ENCODE measurements around the gene AOX1. TPM values are rescaled to one million over a fixed set of nuclear protein-coding genes. Genes with fewer than 3 reads are reported as not detected.

Gene AOX1
- total RNA-seq, 4 donors from 2014 or later, result 47.2 to 144 (median 69.8) TPM

- Histone ChIP-seq H3K9me3 (no peaks in the 10 kb centered on the region), H3K4me1 (no peaks in the 10 kb centered on the region), H3K27ac (no peak overlapping the region), H3K36me3 (no peaks in the 10 kb centered on the region), H3K27me3 (no peaks in the 10 kb centered on the region), H3K4me3 (replicated peaks in 1 of 3) (no peak overlapping the region)
- no peak for DNase-seq
- WGBS, 2 donors, result 80% methylated on average over 3 of the region's 3 CpGs
- intact Hi-C loops (cut with DNase I), result no loop called here
- TF ChIP-seq POLR2A (IDR thresholded peaks at IDR 0.05) (no peak), CTCF (IDR thresholded peaks at IDR 0.05) (no peak)
Observed at GRCh38 chr2:200668478-200668877, 82.7 kb downstream of the AOX1 start.

GRCh38 chr2:200669308-200669707, 83.5 kb downstream of the AOX1 start:
- no peak for DNase-seq
- WGBS, 2 donors, result 87% methylated on average over 9 of the region's 9 CpGs
- TF ChIP-seq POLR2A (IDR thresholded peaks at IDR 0.05) (no peak), CTCF (IDR thresholded peaks at IDR 0.05) (no peak)
- H3K36me3 ChIP-seq, result no peaks in the 10 kb centered on the region
- H3K27me3 ChIP-seq, result no peaks in the 10 kb centered on the region
- no peak overlapping the region for H3K27ac ChIP-seq
- intact Hi-C loops (cut with DNase I), result no loop called here
- no peaks in the 10 kb centered on the region for H3K9me3 ChIP-seq
- H3K4me1 ChIP-seq, result no peaks in the 10 kb centered on the region
- no peak overlapping the region for H3K4me3 ChIP-seq (replicated peaks in 1 of 3)

GRCh38 chr2:200670313-200670712, 84.5 kb downstream of the AOX1 start:
- H3K4me3 ChIP-seq (replicated peaks in 1 of 3), result no peak overlapping the region
- DNase-seq, result no peak
- 61 to 64% methylated on average over 4 of the region's 4 CpGs for WGBS, 2 donors
- intact Hi-C loops (cut with DNase I), result no loop called here
- no peaks in the 10 kb centered on the region for H3K9me3 ChIP-seq
- no peaks in the 10 kb centered on the region for H3K36me3 ChIP-seq
- TF ChIP-seq CTCF (IDR thresholded peaks at IDR 0.05), result no peak
- TF ChIP-seq POLR2A (IDR thresholded peaks at IDR 0.05), result no peak
- H3K27me3 ChIP-seq, result no peaks in the 10 kb centered on the region
- H3K27ac ChIP-seq, result no peak overlapping the region
- H3K4me1 ChIP-seq, result no peaks in the 10 kb centered on the region

GRCh38 chr2:200670751-200671150, 84.9 kb downstream of the AOX1 start:
- no peaks in the 10 kb centered on the region for H3K4me1 ChIP-seq
- H3K27ac ChIP-seq, result no peak overlapping the region
- no peaks in the 10 kb centered on the region for H3K27me3 ChIP-seq
- 83 to 91% methylated on average over 1 of the region's 1 CpG for WGBS, 2 donors
- DNase-seq, result no peak
- H3K36me3 ChIP-seq, result no peaks in the 10 kb centered on the region
- H3K4me3 ChIP-seq (replicated peaks in 1 of 3), result no peak overlapping the region
- TF ChIP-seq POLR2A (IDR thresholded peaks at IDR 0.05) (no peak), CTCF (IDR thresholded peaks at IDR 0.05) (no peak)
- H3K9me3 ChIP-seq, result no peaks in the 10 kb centered on the region
- intact Hi-C loops (cut with DNase I), result no loop called here

GRCh38 chr2:200673191-200673590, 87.4 kb downstream of the AOX1 start:
- Histone ChIP-seq H3K27ac (no peak overlapping the region), H3K9me3 (no peaks in the 10 kb centered on the region), H3K27me3 (no peaks in the 10 kb centered on the region), H3K4me1 (peaks cover 0 to 10% of the 10 kb centered on the region in 2 donors), H3K36me3 (no peaks in the 10 kb centered on the region), H3K4me3 (replicated peaks in 1 of 3) (no peak overlapping the region)
- WGBS, 2 donors, result 61 to 75% methylated on average over 5 of the region's 5 CpGs
- intact Hi-C loops (cut with DNase I), result no loop called here
- TF ChIP-seq POLR2A (IDR thresholded peaks at IDR 0.05) (no peak), CTCF (IDR thresholded peaks at IDR 0.05) (no peak)
- no peak for DNase-seq

All from thyroid gland (tissue), 4 donors.